D721Med (cell line): Measurements from ENCODE around the gene CCM2.
"Not testable (repeated sequence)": the region's sequence is repeated elsewhere in the genome, so short reads cannot be mapped to it uniquely, and the experiment has no call there.

ENCODE experiments used
- DNase-seq: peaks from one replicate; pipeline ENCODE4 v3.0.0; 2011; ENCODE audit warnings: low spot score; ENCODE audit not compliant: insufficient read length
- FAIRE-seq: peaks from 2 replicates; lab custom pipeline; 2011; peaks lifted over from hg19 to GRCh38; lab: Jason Lieb, UNC
- CTCF ChIP-seq: IDR thresholded peaks from 2 replicates; pipeline ENCODE4 v1.5.1; 2012; ENCODE audit warnings: mild to moderate bottlenecking, control low read depth; ENCODE audit not compliant: insufficient read depth; ENCODE audit errors: missing control alignments

The CCM2 gene

DNA sequence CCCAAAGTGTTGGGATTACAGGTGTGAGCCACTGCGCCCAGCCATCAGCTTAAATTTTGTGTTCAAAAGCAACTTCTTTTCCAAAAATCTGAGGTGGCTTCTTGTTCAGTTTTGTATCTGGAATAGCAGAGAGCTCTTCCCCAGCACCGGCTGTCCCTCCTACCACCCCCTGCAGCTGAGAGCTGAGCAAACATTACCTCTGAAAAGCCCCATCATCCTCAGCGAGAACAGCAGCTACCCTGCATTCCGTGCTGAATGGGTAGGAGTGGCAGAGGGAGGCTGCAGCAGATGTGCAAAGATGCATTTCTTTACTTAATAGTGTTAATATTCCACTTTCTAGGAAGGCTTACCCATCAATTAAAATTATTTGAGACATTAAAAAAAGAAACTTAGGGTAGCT, 31.8 kb downstream of the CCM2 start:
- no peak for TF ChIP-seq CTCF
- no peak for DNase-seq
- no peak for FAIRE-seq

GRCh38 chr7:45032421-45032820, 32.4 kb downstream of the CCM2 start:
- FAIRE-seq (no peak), DNase-seq (no peak)
- TF ChIP-seq CTCF, result no peak

DNA sequence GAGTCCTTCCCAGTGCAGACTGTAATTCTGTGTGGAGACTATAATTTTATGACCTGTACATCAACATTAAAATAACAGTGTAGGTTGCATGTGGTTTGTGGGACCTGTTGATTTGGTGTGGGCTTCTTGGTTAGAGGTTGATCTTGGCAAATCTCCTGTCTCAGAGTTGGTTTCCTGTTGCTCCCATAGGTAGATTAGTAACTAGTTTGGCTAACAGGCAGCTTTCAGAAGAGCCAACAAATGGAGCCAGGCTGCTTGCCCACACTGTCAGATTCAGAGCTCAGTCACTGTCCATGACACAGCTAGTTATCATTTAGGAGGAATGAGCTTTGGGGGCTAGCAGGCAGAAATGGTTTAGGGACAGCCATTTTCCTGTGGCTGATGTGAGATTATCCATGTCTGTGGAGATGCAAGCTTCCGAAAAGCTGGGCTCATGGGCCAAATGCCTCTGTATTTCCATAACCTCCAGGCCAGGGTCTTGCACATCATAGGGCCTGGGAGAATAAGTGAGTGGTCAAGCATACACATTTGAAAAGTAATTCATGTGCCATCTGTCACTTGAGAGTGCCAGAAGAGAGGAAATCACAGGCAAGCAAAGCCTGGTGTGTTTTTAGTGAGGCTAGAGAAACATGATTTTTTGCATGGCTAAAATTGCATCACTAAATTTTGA, 33.4 kb downstream of the CCM2 start:
- DNase-seq, result no peak
- TF ChIP-seq CTCF, result no peak
- FAIRE-seq, result no peak

- DNase-seq (no peak), FAIRE-seq (no peak)
- TF ChIP-seq CTCF, result no peak
Measured at GRCh38 chr7:45033931-45034290, 33.9 kb downstream of the CCM2 start.

GRCh38 chr7:45034710-45035109, 34.7 kb downstream of the CCM2 start:
- not testable (repeated sequence) for FAIRE-seq, DNase-seq

- FAIRE-seq, result no peak
Measured at GRCh38 chr7:45035371-45035770, 35.4 kb downstream of the CCM2 start.

GRCh38 chr7:45035893-45036292, 35.9 kb downstream of the CCM2 start:
- DNase-seq (no peak), FAIRE-seq (no peak)
- no peak for TF ChIP-seq CTCF

More at GRCh38 chr7:45035371-45035770, 35.4 kb downstream of the CCM2 start:
- DNase-seq, result no peak
- TF ChIP-seq CTCF, result no peak

GRCh38 chr7:45036317-45036716, 36.3 kb downstream of the CCM2 start:
- DNase-seq, result no peak
- TF ChIP-seq CTCF, result no peak

More at GRCh38 chr7:45036317-45036716, 36.3 kb downstream of the CCM2 start:
- FAIRE-seq, result no peak
